ENCODE results near the gene SCAMP5.

The SCAMP5 gene

DNA sequence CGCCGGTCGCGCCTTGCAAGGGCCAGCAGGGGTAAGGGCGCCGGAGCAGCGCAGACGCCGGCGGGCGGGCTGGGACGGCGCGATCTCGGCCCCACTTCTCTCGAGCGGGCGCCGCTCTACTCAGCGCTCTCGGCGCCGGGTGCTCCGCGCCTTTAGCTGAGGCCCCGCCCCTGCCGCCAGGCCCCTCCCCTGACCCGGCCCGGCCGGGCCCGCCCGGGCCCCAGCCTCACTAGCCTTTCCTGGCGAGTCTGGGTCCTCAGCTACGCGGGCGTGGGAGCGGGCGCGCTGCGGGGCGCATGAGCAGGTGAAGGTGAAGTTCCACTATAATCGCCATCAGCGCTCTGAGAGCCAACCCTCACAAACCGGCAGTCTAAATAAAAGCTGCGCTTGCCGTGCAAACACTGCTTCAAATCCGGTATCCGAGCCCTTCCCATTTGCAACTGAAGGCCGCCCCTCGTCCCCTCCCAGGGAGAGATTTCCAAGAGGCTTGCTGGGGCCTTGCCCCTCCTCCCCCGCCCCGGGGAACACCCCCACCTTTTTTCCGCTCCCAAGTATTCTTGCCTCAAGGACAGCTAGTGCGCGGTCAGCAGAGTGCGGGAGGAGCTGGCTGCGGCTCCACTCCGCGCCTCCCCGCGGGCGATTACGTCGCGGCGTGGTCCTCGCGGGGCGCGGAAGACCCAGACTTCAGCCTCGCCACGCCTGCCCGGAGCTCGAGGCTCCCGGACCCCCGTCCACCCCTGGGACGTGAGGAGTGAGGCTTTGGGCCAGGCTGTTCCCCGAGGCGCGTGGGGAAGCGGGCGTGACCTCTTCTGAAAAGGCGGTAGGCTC lies 38.5 kb upstream of the SCAMP5 start, which contains the start of gene RPP25:
TSS of gene RPP25 (minus strand) at position 125 of the 828 bp plus-strand sequence. CDS start 189 bp downstream, outside the sequence.
- Histone ChIP-seq H3K9me3 (ENCODE audit: insufficient read depth, low read depth, low read length) (no peaks in the 10 kb centered on the region), H3K36me3 (ENCODE audit: insufficient read depth, low read length) (no peaks in the 10 kb centered on the region), H3K4me3 (ENCODE audit: low read length, poor library complexity, severe bottlenecking) (peak within 1 kb of the TSS; percentile 24), H2AFZ (ENCODE audit: low read length) (no peak within 1 kb of the TSS), H3K4me2 (ENCODE audit: low read depth, low read length, poor library complexity, severe bottlenecking) (no peak within 1 kb of the TSS), H3F3A (ENCODE audit: low read depth) (no peaks in the 10 kb centered on the region), H3K79me2 (ENCODE audit: insufficient read depth, low read length) (no peaks in the 10 kb centered on the region), H3K4me1 (ENCODE audit: insufficient read depth, low read length, poor library complexity, severe bottlenecking) (peaks cover 3% of the 10 kb centered on the region), H3K27me3 (ENCODE audit: insufficient read depth, low read length, poor library complexity, severe bottlenecking) (no peaks in the 10 kb centered on the region), H3K9me2 (replicated peaks; ENCODE audit: low read depth, low read length) (no peaks in the 10 kb centered on the region), H3K9ac (ENCODE audit: low read depth, low read length, poor library complexity, severe bottlenecking) (no peak within 1 kb of the TSS), H4K20me1 (ENCODE audit: insufficient read depth, low read length, poor library complexity, severe bottlenecking) (no peaks in the 10 kb centered on the region)
- TF ChIP-seq, protein P1, sequence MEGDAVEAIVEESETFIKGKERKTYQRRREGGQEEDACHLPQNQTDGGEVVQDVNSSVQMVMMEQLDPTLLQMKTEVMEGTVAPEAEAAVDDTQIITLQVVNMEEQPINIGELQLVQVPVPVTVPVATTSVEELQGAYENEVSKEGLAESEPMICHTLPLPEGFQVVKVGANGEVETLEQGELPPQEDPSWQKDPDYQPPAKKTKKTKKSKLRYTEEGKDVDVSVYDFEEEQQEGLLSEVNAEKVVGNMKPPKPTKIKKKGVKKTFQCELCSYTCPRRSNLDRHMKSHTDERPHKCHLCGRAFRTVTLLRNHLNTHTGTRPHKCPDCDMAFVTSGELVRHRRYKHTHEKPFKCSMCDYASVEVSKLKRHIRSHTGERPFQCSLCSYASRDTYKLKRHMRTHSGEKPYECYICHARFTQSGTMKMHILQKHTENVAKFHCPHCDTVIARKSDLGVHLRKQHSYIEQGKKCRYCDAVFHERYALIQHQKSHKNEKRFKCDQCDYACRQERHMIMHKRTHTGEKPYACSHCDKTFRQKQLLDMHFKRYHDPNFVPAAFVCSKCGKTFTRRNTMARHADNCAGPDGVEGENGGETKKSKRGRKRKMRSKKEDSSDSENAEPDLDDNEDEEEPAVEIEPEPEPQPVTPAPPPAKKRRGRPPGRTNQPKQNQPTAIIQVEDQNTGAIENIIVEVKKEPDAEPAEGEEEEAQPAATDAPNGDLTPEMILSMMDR (conservative IDR thresholded peaks at IDR 0.05; ENCODE audit: low read length), result no peak

DNA sequence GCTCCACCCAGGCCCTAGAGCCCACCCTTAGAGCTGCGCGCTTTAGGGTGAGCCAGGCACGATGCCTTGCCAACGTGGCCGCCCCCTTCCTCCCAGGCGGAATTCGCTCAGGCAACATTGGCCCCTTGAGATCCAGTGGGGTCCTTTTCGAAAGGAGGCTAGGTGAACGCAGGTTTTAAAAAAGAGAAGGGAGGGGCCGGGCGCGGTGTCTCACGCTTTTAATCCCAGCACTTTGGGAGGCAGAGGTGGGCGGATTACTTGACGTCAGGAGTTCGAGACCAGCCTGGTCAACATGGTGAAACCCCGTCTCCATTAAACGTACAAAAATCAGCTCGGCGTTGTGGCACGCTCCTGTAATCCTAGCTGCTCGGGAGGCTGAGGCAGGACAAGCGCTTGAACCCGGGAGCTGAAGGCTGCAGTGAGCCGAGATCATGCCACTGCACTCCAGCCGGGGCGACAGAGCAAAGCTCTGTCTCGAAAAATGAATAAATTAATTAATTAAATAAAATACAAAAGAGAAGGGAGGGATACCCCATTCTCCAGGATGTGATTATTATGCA lies 37.8 kb upstream of the SCAMP5 start:
- H3K79me2 ChIP-seq (ENCODE audit: insufficient read depth, low read length), result no peaks in the 10 kb centered on the region
- H3K36me3 ChIP-seq (ENCODE audit: insufficient read depth, low read length), result no peaks in the 10 kb centered on the region
- no peaks in the 10 kb centered on the region for H4K20me1 ChIP-seq (ENCODE audit: insufficient read depth, low read length, poor library complexity, severe bottlenecking)
- H3K9ac ChIP-seq (ENCODE audit: low read depth, low read length, poor library complexity, severe bottlenecking), result no peak overlapping the region
- no peaks in the 10 kb centered on the region for H3F3A ChIP-seq (ENCODE audit: low read depth)
- H3K4me3 ChIP-seq (ENCODE audit: low read length, poor library complexity, severe bottlenecking), result no peak overlapping the region
- H3K9me2 ChIP-seq (replicated peaks; ENCODE audit: low read depth, low read length), result no peaks in the 10 kb centered on the region
- no peak overlapping the region for H2AFZ ChIP-seq (ENCODE audit: low read length)
- H3K9me3 ChIP-seq (ENCODE audit: insufficient read depth, low read depth, low read length), result no peaks in the 10 kb centered on the region
- no peaks in the 10 kb centered on the region for H3K27me3 ChIP-seq (ENCODE audit: insufficient read depth, low read length, poor library complexity, severe bottlenecking)
- no peak for TF ChIP-seq EZH2phosphoT487 (IDR thresholded peaks at IDR 0.05; ENCODE audit: borderline replicate concordance)
- TF ChIP-seq, protein P1 (conservative IDR thresholded peaks at IDR 0.05; ENCODE audit: low read length), result no peak
- peaks cover 3% of the 10 kb centered on the region for H3K4me1 ChIP-seq (ENCODE audit: insufficient read depth, low read length, poor library complexity, severe bottlenecking)
- no peak overlapping the region for H3K4me2 ChIP-seq (ENCODE audit: low read depth, low read length, poor library complexity, severe bottlenecking)

DNA sequence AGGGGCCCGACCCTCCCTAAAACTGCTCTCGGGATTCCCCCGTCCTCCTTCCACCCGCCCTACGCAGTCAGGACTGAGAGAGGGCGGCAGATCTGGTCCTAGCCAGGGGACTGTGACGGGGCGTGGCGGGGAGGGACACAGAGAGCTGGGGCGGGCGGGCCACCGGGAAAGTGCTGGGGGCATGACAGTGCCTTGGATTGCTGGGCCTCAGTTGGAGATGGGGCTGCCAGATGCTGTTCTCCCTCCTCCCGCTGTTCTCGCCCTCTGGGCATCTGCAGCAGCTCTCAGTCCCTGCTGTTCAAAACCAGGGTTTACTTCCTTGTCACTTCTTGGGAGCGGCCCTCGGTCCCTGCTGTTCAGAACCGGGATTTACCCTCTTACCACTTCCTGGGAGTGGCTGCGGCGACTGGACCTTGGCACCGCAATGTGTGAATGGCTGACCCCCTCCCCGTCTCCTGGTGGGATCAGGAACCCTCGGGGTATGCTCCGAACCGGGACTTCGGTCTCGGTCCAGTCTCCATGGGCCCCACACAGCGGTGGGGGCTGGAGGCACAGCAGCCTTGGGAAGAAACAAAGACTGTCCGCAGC lies 36.9 kb upstream of the SCAMP5 start:
- no peaks in the 10 kb centered on the region for H3K27me3 ChIP-seq (ENCODE audit: insufficient read depth, low read length, poor library complexity, severe bottlenecking)
- no peaks in the 10 kb centered on the region for H3K9me2 ChIP-seq (replicated peaks; ENCODE audit: low read depth, low read length)
- H3K4me2 ChIP-seq (ENCODE audit: low read depth, low read length, poor library complexity, severe bottlenecking), result no peak overlapping the region
- no peak overlapping the region for H2AFZ ChIP-seq (ENCODE audit: low read length)
- H3F3A ChIP-seq (ENCODE audit: low read depth), result no peaks in the 10 kb centered on the region
- no peaks in the 10 kb centered on the region for H3K36me3 ChIP-seq (ENCODE audit: insufficient read depth, low read length)
- TF ChIP-seq, protein P1 (conservative IDR thresholded peaks at IDR 0.05; ENCODE audit: low read length), result no peak
- no peak for TF ChIP-seq EZH2phosphoT487 (IDR thresholded peaks at IDR 0.05; ENCODE audit: borderline replicate concordance)
- no peaks in the 10 kb centered on the region for H3K79me2 ChIP-seq (ENCODE audit: insufficient read depth, low read length)
- H3K9ac ChIP-seq (ENCODE audit: low read depth, low read length, poor library complexity, severe bottlenecking), result no peak overlapping the region
- peaks cover 3% of the 10 kb centered on the region for H3K4me1 ChIP-seq (ENCODE audit: insufficient read depth, low read length, poor library complexity, severe bottlenecking)
- no peaks in the 10 kb centered on the region for H3K9me3 ChIP-seq (ENCODE audit: insufficient read depth, low read depth, low read length)
- no peaks in the 10 kb centered on the region for H4K20me1 ChIP-seq (ENCODE audit: insufficient read depth, low read length, poor library complexity, severe bottlenecking)
- no peak overlapping the region for H3K4me3 ChIP-seq (ENCODE audit: low read length, poor library complexity, severe bottlenecking)
